ENCODE data around the gene LYSMD1.

- TF ChIP-seq, protein P1, sequence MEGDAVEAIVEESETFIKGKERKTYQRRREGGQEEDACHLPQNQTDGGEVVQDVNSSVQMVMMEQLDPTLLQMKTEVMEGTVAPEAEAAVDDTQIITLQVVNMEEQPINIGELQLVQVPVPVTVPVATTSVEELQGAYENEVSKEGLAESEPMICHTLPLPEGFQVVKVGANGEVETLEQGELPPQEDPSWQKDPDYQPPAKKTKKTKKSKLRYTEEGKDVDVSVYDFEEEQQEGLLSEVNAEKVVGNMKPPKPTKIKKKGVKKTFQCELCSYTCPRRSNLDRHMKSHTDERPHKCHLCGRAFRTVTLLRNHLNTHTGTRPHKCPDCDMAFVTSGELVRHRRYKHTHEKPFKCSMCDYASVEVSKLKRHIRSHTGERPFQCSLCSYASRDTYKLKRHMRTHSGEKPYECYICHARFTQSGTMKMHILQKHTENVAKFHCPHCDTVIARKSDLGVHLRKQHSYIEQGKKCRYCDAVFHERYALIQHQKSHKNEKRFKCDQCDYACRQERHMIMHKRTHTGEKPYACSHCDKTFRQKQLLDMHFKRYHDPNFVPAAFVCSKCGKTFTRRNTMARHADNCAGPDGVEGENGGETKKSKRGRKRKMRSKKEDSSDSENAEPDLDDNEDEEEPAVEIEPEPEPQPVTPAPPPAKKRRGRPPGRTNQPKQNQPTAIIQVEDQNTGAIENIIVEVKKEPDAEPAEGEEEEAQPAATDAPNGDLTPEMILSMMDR (conservative IDR thresholded peaks at IDR 0.05; ENCODE audit: low read length), result no peak
- no peak for TF ChIP-seq EZH2phosphoT487 (IDR thresholded peaks at IDR 0.05; ENCODE audit: borderline replicate concordance, low read depth, low read length)
Measured at GRCh38 chr1:151134396-151134795, 31.3 kb downstream of the LYSMD1 start.
